ENCODE data around the gene NFIA. TPM values are rescaled to one million over a fixed set of nuclear protein-coding genes. Genes with fewer than 3 reads are reported as not detected.

The NFIA gene
- total and polyA plus RNA-seq, 9 of the 15 experiments (the other 6 are each of a cell fraction or from before 2014, with no cell fraction given), result 5.3 to 24.9 (median 9.8) TPM

- peak in 1 of 2 experiments; percentile 19; a peak in 1 of 4 replicates for TF ChIP-seq ZNF639 (CRISPR knock-in tag; conservative IDR thresholded peaks at IDR 0.05 in 1 of 2, IDR thresholded peaks at IDR 0.05 in 1 of 2)
- TF ChIP-seq NKRF (IDR thresholded peaks at IDR 0.05; ENCODE audit: borderline replicate concordance), result peak; percentile 39; the same call in 1 of the 2 replicates
- TF ChIP-seq CEBPB (tag; IDR thresholded peaks at IDR 0.05), result peak; percentile 95
- TF ChIP-seq ZNF592 (IDR thresholded peaks at IDR 0.05), result peak; percentile 98
- peak; percentile 79 for TF ChIP-seq CTBP1 (IDR thresholded peaks at IDR 0.05; ENCODE audit: borderline replicate concordance)
- TF ChIP-seq MED1 (CRISPR knock-in tag; IDR thresholded peaks at IDR 0.05; ENCODE audit: borderline replicate concordance), result no peak
- no peak for TF ChIP-seq SIN3B (IDR thresholded peaks at IDR 0.05; ENCODE audit: low read depth)
- no peak for TF ChIP-seq SAFB (IDR thresholded peaks at IDR 0.05; ENCODE audit: borderline replicate concordance, low read depth, low read length)
- peak; percentile 77 to 84 for TF ChIP-seq MNT (conservative IDR thresholded peaks at IDR 0.05)
- TF ChIP-seq NR2C1 (IDR thresholded peaks at IDR 0.05), result peak; percentile 90
- TF ChIP-seq NR2C1 (tag; IDR thresholded peaks at IDR 0.05), result peak; percentile 93
- TF ChIP-seq KHSRP (IDR thresholded peaks at IDR 0.05), result no peak
- no peak for TF ChIP-seq ZNF280B (CRISPR knock-in tag; IDR thresholded peaks at IDR 0.05)
- TF ChIP-seq ZKSCAN1 (IDR thresholded peaks at IDR 0.05; ENCODE audit: low read depth, low read length), result no peak
- no peak for TF ChIP-seq BRD4 (IDR thresholded peaks at IDR 0.05)
- TF ChIP-seq ADNP (tag; IDR thresholded peaks at IDR 0.05), result no peak
- no peak for TF ChIP-seq NRF1 (conservative IDR thresholded peaks at IDR 0.05 in 1 of 2, IDR thresholded peaks at IDR 0.05 in 1 of 2)
These were observed 170.8 kb downstream of the NFIA start (continued) for GRCh38 chr1:61253059-61253735.
